Measurements from ENCODE around the gene PRSS56.

The PRSS56 gene

DNA sequence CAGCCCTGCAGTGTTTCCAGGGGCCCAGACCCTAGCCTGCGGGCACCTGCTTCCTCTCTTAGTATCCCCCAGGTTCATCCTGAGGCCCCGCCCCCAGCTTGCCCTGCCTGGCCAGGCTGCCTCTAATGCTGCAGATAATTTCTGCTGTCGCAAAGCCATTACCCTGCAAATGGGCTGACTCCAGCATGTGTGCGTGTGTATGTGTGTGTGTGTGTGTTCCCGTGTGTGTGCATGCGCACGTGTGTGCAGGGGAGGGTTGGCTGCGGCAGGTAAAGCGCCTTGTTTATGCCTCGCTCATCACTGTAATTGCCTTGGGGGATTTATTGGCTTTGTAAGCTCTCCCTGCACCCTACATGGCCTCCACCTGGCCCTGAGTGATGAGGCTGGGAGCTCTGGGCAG, 7.6 kb upstream of the PRSS56 start:
- TF ChIP-seq, protein P1, sequence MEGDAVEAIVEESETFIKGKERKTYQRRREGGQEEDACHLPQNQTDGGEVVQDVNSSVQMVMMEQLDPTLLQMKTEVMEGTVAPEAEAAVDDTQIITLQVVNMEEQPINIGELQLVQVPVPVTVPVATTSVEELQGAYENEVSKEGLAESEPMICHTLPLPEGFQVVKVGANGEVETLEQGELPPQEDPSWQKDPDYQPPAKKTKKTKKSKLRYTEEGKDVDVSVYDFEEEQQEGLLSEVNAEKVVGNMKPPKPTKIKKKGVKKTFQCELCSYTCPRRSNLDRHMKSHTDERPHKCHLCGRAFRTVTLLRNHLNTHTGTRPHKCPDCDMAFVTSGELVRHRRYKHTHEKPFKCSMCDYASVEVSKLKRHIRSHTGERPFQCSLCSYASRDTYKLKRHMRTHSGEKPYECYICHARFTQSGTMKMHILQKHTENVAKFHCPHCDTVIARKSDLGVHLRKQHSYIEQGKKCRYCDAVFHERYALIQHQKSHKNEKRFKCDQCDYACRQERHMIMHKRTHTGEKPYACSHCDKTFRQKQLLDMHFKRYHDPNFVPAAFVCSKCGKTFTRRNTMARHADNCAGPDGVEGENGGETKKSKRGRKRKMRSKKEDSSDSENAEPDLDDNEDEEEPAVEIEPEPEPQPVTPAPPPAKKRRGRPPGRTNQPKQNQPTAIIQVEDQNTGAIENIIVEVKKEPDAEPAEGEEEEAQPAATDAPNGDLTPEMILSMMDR (IDR thresholded peaks at IDR 0.05; ENCODE audit: low read depth, low read length, missing control alignments) = no peak
- peaks cover 26% of the 10 kb centered on the region for H3K27me3 ChIP-seq (replicated peaks)
- no peak for DNase-seq
- no peak overlapping the region for H3K4me3 ChIP-seq (ENCODE audit: low read depth, low read length)
- H3K27ac ChIP-seq = no peak overlapping the region
- in situ Hi-C loops (cut with HindIII; ENCODE audit: low pct_ligation_motif_present, low sequenced_read_pairs) = no loop called here
- H3K36me3 ChIP-seq (replicated peaks) = no peaks in the 10 kb centered on the region

DNA sequence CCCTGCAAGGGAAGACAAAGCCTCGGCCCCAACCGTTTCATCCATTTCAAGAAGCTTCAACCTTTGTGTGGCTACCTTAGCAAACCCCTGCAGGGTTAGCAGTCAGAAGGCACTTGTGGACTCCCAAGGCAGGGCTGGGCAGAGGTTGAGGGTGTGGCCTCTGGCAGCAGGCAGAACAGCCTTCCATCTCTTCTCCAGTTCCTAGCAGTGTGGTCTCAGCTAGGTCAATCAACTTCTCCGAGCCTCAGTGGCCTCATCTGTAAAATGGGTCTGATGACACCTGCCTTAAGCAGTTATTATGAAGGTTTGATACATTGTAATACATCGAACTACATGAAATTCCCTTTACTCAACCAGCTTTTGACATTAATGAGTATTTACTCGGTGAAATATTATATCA, 6.8 kb upstream of the PRSS56 start:
- no peak overlapping the region for H3K27ac ChIP-seq
- no peak overlapping the region for H3K4me3 ChIP-seq (ENCODE audit: low read depth, low read length)
- TF ChIP-seq, protein P1 (IDR thresholded peaks at IDR 0.05; ENCODE audit: low read depth, low read length, missing control alignments) = no peak
- no peaks in the 10 kb centered on the region for H3K36me3 ChIP-seq (replicated peaks)
- DNase-seq = no peak
- in situ Hi-C loops (cut with HindIII; ENCODE audit: low pct_ligation_motif_present, low sequenced_read_pairs) = no loop called here
- H3K27me3 ChIP-seq (replicated peaks) = peaks cover 28% of the 10 kb centered on the region

DNA sequence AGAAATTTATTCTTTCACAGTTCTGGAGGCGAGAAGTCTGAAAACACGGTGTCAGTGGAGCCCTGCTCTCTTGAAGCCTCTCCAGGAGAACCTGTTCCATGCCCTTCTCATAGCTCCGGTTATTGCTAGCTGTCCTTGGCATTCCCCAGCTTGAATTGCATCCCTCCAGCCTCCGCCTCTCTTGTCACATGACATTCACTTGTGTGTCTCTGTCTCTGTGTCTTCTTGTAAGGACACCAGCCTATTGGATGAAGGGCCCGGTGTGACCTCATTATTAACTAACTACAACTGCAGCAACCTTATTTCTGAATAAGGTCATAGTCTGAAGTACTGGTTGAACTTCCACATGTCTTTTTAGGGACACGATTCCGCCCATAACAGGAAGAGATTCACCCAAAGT, 4.5 kb upstream of the PRSS56 start:
- Histone ChIP-seq H3K27me3 (replicated peaks) (peaks cover 39% of the 10 kb centered on the region), H3K4me3 (ENCODE audit: low read depth, low read length) (no peak overlapping the region), H3K36me3 (replicated peaks) (no peaks in the 10 kb centered on the region), H3K27ac (no peak overlapping the region)
- TF ChIP-seq, protein P1 (IDR thresholded peaks at IDR 0.05; ENCODE audit: low read depth, low read length, missing control alignments) = no peak
- no peak for DNase-seq
- in situ Hi-C loops (cut with HindIII; ENCODE audit: low pct_ligation_motif_present, low sequenced_read_pairs) = no loop called here

DNA sequence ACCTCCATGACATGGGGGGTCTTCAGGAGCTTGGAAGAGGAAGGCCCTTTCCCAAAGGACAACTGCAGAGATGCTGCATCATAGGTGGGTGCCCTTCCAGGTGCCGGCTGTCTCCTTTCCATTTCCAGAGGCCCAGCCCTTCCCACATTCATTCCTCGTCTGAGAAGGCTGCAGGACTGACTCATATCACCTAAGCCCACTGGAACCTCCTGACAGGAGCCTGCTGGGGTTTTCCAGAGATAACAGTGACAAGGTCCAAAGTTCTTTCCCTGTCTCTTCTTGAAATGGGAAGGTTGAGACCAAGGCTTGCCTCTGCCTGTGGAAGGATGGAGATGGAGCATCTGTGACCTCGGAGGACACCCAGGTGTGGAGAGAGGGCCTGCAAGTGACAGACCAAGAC, 3.6 kb upstream of the PRSS56 start:
- Histone ChIP-seq H3K36me3 (replicated peaks) (no peaks in the 10 kb centered on the region), H3K27ac (no peak overlapping the region), H3K4me3 (ENCODE audit: low read depth, low read length) (no peak overlapping the region), H3K27me3 (replicated peaks) (peaks cover 42% of the 10 kb centered on the region)
- TF ChIP-seq, protein P1 (IDR thresholded peaks at IDR 0.05; ENCODE audit: low read depth, low read length, missing control alignments) = no peak
- in situ Hi-C loops (cut with HindIII; ENCODE audit: low pct_ligation_motif_present, low sequenced_read_pairs) = no loop called here
- no peak for DNase-seq

DNA sequence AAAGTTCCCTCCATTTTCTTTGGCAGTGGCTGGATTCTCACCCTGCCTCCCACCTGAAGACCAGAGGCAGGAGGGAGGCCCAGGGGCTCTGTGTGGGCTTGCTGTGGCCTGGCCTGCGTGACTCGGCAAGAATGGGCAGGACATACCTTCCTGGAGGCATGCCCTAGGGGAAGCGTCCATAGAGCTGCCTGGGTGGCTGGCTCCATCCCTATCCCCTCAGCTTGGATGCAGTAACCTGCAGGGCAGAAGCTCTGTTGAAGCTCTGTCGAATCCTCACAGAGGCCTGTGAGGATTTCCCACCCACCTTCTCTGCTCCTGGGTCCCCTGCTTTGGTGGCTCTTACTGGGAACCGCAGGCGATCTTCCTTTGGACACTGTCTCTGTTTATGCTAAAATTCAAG, 1.3 kb upstream of the PRSS56 start:
- TF ChIP-seq, protein P1 (IDR thresholded peaks at IDR 0.05; ENCODE audit: low read depth, low read length, missing control alignments) = no peak
- no peak overlapping the region for H3K27ac ChIP-seq
- no peaks in the 10 kb centered on the region for H3K36me3 ChIP-seq (replicated peaks)
- in situ Hi-C loops (cut with HindIII; ENCODE audit: low pct_ligation_motif_present, low sequenced_read_pairs) = no loop called here
- H3K4me3 ChIP-seq (ENCODE audit: low read depth, low read length) = no peak overlapping the region
- H3K27me3 ChIP-seq (replicated peaks) = peaks cover 55% of the 10 kb centered on the region
- no peak for DNase-seq

DNA sequence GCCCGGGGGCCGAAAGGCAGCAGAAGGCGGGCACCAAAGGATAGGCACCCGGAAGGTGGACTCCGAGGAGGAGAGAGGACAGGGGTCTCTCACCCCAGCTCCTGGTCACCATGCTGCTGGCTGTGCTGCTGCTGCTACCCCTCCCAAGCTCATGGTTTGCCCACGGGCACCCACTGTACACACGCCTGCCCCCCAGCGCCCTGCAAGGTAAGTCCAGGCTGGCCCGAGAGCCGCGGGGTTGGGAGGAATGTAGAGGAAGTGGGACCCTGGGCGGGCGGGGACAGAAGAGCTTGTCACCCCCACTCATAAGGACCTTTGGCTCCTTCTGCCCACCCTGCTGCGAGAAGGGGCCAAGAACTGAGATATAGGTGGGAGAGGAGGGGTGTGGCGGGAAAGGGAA, 301 bp downstream of the PRSS56 start:
- DNase-seq = no peak
- Histone ChIP-seq H3K27ac (no peak overlapping the region), H3K36me3 (replicated peaks) (no peaks in the 10 kb centered on the region), H3K4me3 (ENCODE audit: low read depth, low read length) (no peak overlapping the region), H3K27me3 (replicated peaks) (peaks cover 57% of the 10 kb centered on the region)
- in situ Hi-C loops (cut with HindIII; ENCODE audit: low pct_ligation_motif_present, low sequenced_read_pairs) = no loop called here
- TF ChIP-seq, protein P1 (IDR thresholded peaks at IDR 0.05; ENCODE audit: low read depth, low read length, missing control alignments) = no peak
